ENCODE data around the gene NAIF1.

The NAIF1 gene

GRCh38 chr9:128024761-128025308 lies 42.3 kb downstream of the NAIF1 start:
- TF ChIP-seq FOXP2 (optimal IDR thresholded peaks at IDR 0.05; ENCODE audit: borderline replicate concordance, extremely low read depth, extremely low read length, insufficient read depth), result no peak
- no peak for TF ChIP-seq SIN3A (IDR thresholded peaks at IDR 0.05; ENCODE audit: borderline replicate concordance, insufficient read depth, low read length)
- TF ChIP-seq, protein P1, sequence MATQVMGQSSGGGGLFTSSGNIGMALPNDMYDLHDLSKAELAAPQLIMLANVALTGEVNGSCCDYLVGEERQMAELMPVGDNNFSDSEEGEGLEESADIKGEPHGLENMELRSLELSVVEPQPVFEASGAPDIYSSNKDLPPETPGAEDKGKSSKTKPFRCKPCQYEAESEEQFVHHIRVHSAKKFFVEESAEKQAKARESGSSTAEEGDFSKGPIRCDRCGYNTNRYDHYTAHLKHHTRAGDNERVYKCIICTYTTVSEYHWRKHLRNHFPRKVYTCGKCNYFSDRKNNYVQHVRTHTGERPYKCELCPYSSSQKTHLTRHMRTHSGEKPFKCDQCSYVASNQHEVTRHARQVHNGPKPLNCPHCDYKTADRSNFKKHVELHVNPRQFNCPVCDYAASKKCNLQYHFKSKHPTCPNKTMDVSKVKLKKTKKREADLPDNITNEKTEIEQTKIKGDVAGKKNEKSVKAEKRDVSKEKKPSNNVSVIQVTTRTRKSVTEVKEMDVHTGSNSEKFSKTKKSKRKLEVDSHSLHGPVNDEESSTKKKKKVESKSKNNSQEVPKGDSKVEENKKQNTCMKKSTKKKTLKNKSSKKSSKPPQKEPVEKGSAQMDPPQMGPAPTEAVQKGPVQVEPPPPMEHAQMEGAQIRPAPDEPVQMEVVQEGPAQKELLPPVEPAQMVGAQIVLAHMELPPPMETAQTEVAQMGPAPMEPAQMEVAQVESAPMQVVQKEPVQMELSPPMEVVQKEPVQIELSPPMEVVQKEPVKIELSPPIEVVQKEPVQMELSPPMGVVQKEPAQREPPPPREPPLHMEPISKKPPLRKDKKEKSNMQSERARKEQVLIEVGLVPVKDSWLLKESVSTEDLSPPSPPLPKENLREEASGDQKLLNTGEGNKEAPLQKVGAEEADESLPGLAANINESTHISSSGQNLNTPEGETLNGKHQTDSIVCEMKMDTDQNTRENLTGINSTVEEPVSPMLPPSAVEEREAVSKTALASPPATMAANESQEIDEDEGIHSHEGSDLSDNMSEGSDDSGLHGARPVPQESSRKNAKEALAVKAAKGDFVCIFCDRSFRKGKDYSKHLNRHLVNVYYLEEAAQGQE (IDR thresholded peaks at IDR 0.05; ENCODE audit: insufficient read depth in 1 of 2, low read depth in 2 of 2, low read length in 2 of 2), result no peak
- TF ChIP-seq TAF1 (IDR thresholded peaks at IDR 0.05; ENCODE audit: borderline replicate concordance, insufficient read depth, low read length), result no peak
- TF ChIP-seq POLR2AphosphoS5 (IDR thresholded peaks at IDR 0.05; ENCODE audit: low read depth, low read length), result no peak

- no peak for TF ChIP-seq TAF1 (IDR thresholded peaks at IDR 0.05; ENCODE audit: borderline replicate concordance, insufficient read depth, low read length)
Measured at GRCh38 chr9:128022886-128023285, 44.2 kb downstream of the NAIF1 start.

- TF ChIP-seq TAF1 (IDR thresholded peaks at IDR 0.05; ENCODE audit: borderline replicate concordance, insufficient read depth, low read length) (no peak), FOXP2 (optimal IDR thresholded peaks at IDR 0.05; ENCODE audit: borderline replicate concordance, extremely low read depth, extremely low read length, insufficient read depth) (no peak), SIN3A (IDR thresholded peaks at IDR 0.05; ENCODE audit: borderline replicate concordance, insufficient read depth, low read length) (no peak), POLR2AphosphoS5 (IDR thresholded peaks at IDR 0.05; ENCODE audit: low read depth, low read length) (no peak)
- TF ChIP-seq, protein P1 (IDR thresholded peaks at IDR 0.05; ENCODE audit: insufficient read depth in 1 of 2, low read depth in 2 of 2, low read length in 2 of 2), result no peak
Measured at GRCh38 chr9:128021098-128021497, 46.0 kb downstream of the NAIF1 start.

GRCh38 chr9:128020692-128021091 lies 46.4 kb downstream of the NAIF1 start:
- no peak for TF ChIP-seq SIN3A (IDR thresholded peaks at IDR 0.05; ENCODE audit: borderline replicate concordance, insufficient read depth, low read length)
- TF ChIP-seq FOXP2 (optimal IDR thresholded peaks at IDR 0.05; ENCODE audit: borderline replicate concordance, extremely low read depth, extremely low read length, insufficient read depth), result no peak
- no peak for TF ChIP-seq POLR2AphosphoS5 (IDR thresholded peaks at IDR 0.05; ENCODE audit: low read depth, low read length)
- TF ChIP-seq, protein P1 (IDR thresholded peaks at IDR 0.05; ENCODE audit: insufficient read depth in 1 of 2, low read depth in 2 of 2, low read length in 2 of 2), result no peak
- no peak for TF ChIP-seq TAF1 (IDR thresholded peaks at IDR 0.05; ENCODE audit: borderline replicate concordance, insufficient read depth, low read length)

DNA sequence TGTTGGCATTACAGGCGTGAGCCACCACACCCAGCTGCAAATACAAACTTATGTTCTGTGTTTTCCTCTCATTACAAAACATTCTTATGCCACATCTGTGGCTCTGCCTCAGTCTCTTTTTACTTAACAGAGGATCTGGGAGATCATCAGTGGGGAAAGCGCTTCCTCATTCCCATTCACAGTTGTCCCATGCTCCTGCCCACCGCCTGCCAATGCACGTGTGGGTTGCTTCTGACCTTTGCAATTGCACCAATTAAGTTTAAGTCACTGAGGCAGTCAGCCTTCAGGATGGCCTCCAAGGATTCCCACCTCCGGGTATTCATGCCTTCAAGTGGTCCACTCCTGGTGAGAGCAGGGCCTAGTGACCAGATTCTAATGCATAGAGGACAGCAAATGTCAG lies 51.4 kb downstream of the NAIF1 start:
- TF ChIP-seq SIN3A (IDR thresholded peaks at IDR 0.05; ENCODE audit: borderline replicate concordance, insufficient read depth, low read length) (no peak), TAF1 (IDR thresholded peaks at IDR 0.05; ENCODE audit: borderline replicate concordance, insufficient read depth, low read length) (no peak), FOXP2 (optimal IDR thresholded peaks at IDR 0.05; ENCODE audit: borderline replicate concordance, extremely low read depth, extremely low read length, insufficient read depth) (no peak), POLR2AphosphoS5 (IDR thresholded peaks at IDR 0.05; ENCODE audit: low read depth, low read length) (no peak)
- TF ChIP-seq, protein P1 (IDR thresholded peaks at IDR 0.05; ENCODE audit: insufficient read depth in 1 of 2, low read depth in 2 of 2, low read length in 2 of 2), result no peak

All from PFSK-1 (cell line).